HEK293 (cell line): ENCODE data around the gene SKAP1.
A peak's percentile ranks its signal among the peaks of the same experiment; 100 is the strongest.

ENCODE experiments used
- FEZF1 ChIP-seq: fragments of 450-650 bp; formaldehyde crosslinking; IDR thresholded peaks from 2 replicates; pipeline ENCODE4 v1.5.1; 2016; ENCODE audit warnings: missing biosample characterization, missing genetic modification characterization
- GLIS2 ChIP-seq: fragments of 450-650 bp; formaldehyde crosslinking; IDR thresholded peaks from 2 replicates; pipeline ENCODE4 v1.5.1; 2016; ENCODE audit warnings: missing biosample characterization, missing genetic modification characterization
- HOXD13 ChIP-seq: sonication (generic); formaldehyde crosslinking; IDR thresholded peaks from 2 replicates; pipeline ENCODE4 v1.8.0; 2022; ENCODE audit warnings: missing genetic modification reagents, borderline replicate concordance
- IKZF3 ChIP-seq: fragments of 450-650 bp; IDR thresholded peaks from 2 replicates; pipeline ENCODE4 v1.5.0; 2018; ENCODE audit warnings: missing biosample characterization, mild to moderate bottlenecking, missing genetic modification characterization, moderate library complexity
- INSM2 ChIP-seq: fragments of 450-650 bp; formaldehyde crosslinking; IDR thresholded peaks from 2 replicates; pipeline ENCODE4 v1.5.1; 2016; ENCODE audit warnings: missing biosample characterization, missing genetic modification characterization
- KLF7 ChIP-seq: fragments of 450-650 bp; formaldehyde crosslinking; IDR thresholded peaks from 2 replicates; pipeline ENCODE4 v1.5.1; 2016; ENCODE audit warnings: missing biosample characterization, missing genetic modification characterization, borderline replicate concordance
- PRDM4 ChIP-seq: fragments of 450-650 bp; formaldehyde crosslinking; IDR thresholded peaks from 2 replicates; pipeline ENCODE4 v1.5.1; 2017; ENCODE audit warnings: missing biosample characterization, missing genetic modification characterization
- PRDM6 ChIP-seq: fragments of 450-650 bp; formaldehyde crosslinking; IDR thresholded peaks from 2 replicates; pipeline ENCODE4 v1.5.1; 2017; ENCODE audit warnings: missing biosample characterization, missing genetic modification characterization
- TRIM28 ChIP-seq: IDR thresholded peaks from 2 replicates; pipeline ENCODE4 v1.6.1; 2011; ENCODE audit warnings: low read length, control low read depth, borderline replicate concordance
- ZBTB48 ChIP-seq: fragments of 450-650 bp; formaldehyde crosslinking; IDR thresholded peaks from 2 replicates; pipeline ENCODE4 v1.5.1; 2016; ENCODE audit warnings: missing biosample characterization, missing genetic modification characterization
- ZBTB8A ChIP-seq: fragments of 450-650 bp; formaldehyde crosslinking; IDR thresholded peaks from 2 replicates; pipeline ENCODE4 v1.5.1; 2016; ENCODE audit warnings: missing biosample characterization, missing genetic modification characterization
- ZFP41 ChIP-seq: fragments of 450-650 bp; formaldehyde crosslinking; IDR thresholded peaks from 2 replicates; pipeline ENCODE4 v1.5.1; 2016; ENCODE audit warnings: missing biosample characterization, missing genetic modification characterization, borderline replicate concordance
- ZIC2 ChIP-seq: fragments of 450-650 bp; formaldehyde crosslinking; IDR thresholded peaks from 2 replicates; pipeline ENCODE4 v1.5.1; 2016; ENCODE audit warnings: missing biosample characterization, missing genetic modification characterization
- ZNF121 ChIP-seq: fragments of 450-650 bp; formaldehyde crosslinking; IDR thresholded peaks from 2 replicates; pipeline ENCODE4 v1.5.1; 2016; ENCODE audit warnings: missing biosample characterization, missing genetic modification characterization
- ZNF211 ChIP-seq: fragments of 450-650 bp; formaldehyde crosslinking; IDR thresholded peaks from 2 replicates; pipeline ENCODE4 v1.5.1; 2016; ENCODE audit warnings: low read depth, missing biosample characterization, missing genetic modification characterization
- ZNF24 ChIP-seq: fragments of 450-650 bp; formaldehyde crosslinking; IDR thresholded peaks from 2 replicates; pipeline ENCODE4 v1.5.1; 2016; ENCODE audit warnings: missing biosample characterization, missing genetic modification characterization
- ZNF26 ChIP-seq: fragments of 450-650 bp; formaldehyde crosslinking; IDR thresholded peaks from 2 replicates; pipeline ENCODE4 v1.5.1; 2016; ENCODE audit warnings: missing biosample characterization, missing genetic modification characterization
- ZNF302 ChIP-seq: fragments of 450-650 bp; formaldehyde crosslinking; IDR thresholded peaks from 2 replicates; pipeline ENCODE4 v1.5.1; 2016; ENCODE audit warnings: missing biosample characterization, missing genetic modification characterization, low read depth
- ZNF423 ChIP-seq: fragments of 450-650 bp; formaldehyde crosslinking; IDR thresholded peaks from 2 replicates; pipeline ENCODE4 v1.5.1; 2016; ENCODE audit warnings: missing biosample characterization, missing genetic modification characterization
- ZNF600 ChIP-seq: fragments of 450-650 bp; formaldehyde crosslinking; IDR thresholded peaks from 2 replicates; pipeline ENCODE4 v1.5.1; 2016; ENCODE audit warnings: missing biosample characterization, missing genetic modification characterization
- ZNF660 ChIP-seq: fragments of 450-650 bp; IDR thresholded peaks from 2 replicates; pipeline ENCODE4 v1.5.1; 2018; ENCODE audit warnings: missing biosample characterization, mild to moderate bottlenecking, missing genetic modification characterization
- ZNF791 ChIP-seq: fragments of 450-650 bp; formaldehyde crosslinking; IDR thresholded peaks from 2 replicates; pipeline ENCODE4 v1.5.1; 2016; ENCODE audit warnings: missing biosample characterization, missing genetic modification characterization
- TF ChIP-seq, protein P1 (sequence below): fragments of 450-650 bp; formaldehyde crosslinking; IDR thresholded peaks from 2 replicates; pipeline ENCODE4 v1.5.1; 2016; ENCODE audit warnings: missing biosample characterization, missing genetic modification characterization
- TF ChIP-seq, protein P2 (sequence below): fragments of 450-650 bp; formaldehyde crosslinking; IDR thresholded peaks from 2 replicates; pipeline ENCODE4 v1.5.1; 2016; ENCODE audit warnings: missing biosample characterization, missing genetic modification characterization

The SKAP1 gene

DNA sequence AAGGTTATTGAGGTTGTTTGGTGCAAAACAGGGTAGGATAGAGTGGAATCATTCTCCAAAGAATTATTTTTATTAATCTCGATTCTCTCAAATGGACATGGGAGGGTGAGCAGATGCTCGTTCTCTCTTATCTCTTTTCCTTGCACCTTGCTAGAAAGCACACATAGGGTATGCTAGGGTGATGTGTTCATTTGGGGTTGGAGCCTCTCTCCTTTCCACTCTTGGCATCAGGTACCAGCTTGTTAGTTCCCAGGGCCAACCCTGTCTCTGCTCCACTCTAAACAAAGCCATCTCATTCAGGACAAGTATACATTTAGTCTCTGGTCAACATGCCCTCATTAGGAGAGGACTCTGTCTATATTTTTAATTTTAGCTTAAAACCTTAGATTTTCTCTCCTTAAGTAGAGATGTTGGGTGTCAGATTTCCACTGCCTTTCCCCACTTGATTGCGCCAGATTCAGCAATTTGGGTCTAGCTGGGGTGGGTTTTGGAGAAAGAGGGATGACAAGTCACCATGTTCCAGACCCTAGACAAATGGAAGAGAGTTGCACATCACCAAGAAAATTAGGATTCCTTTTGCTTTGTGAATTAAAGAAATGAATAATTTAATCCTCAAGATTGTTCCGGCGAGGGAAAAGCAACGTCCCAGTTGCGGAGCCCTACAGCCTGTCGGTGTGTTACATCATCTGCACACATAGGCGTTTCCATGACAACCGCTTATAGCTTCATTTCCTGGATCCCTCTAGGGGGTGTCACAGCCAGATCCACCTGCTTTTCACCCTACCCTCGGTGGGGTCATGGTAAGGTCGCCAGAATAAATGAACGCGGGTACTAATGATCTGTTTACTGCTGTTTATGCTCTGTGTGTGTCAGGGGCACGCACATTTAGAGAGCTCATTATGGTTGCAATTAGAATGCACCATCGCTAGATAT, 280.9 kb downstream of the SKAP1 start (continued):
- TF ChIP-seq GLIS2 (tag by site-specific recombination) (peak; percentile 69; the same call in 1 of the 2 replicates), ZNF600 (tag by site-specific recombination) (peak; percentile 87), FEZF1 (tag by site-specific recombination) (peak; percentile 89), ZNF302 (tag by site-specific recombination) (no peak), KLF7 (tag by site-specific recombination) (no peak), INSM2 (tag by site-specific recombination) (no peak), ZIC2 (tag by site-specific recombination) (peak; percentile 93), IKZF3 (peak; percentile 69), ZNF24 (peak; percentile 94; the same call in 1 of the 2 replicates), ZBTB48 (peak; percentile 53; the same call in 1 of the 2 replicates), ZNF121 (tag by site-specific recombination) (no peak), PRDM4 (tag by site-specific recombination) (peak; percentile 32), ZNF660 (tag by site-specific recombination) (0 out of 2 replicates have a peak, but pooled peaks have one; percentile 16), ZNF211 (tag by site-specific recombination) (no peak), ZNF26 (tag by site-specific recombination) (no peak), TRIM28 (no peak), HOXD13 (CRISPR knock-in tag) (no peak), ZFP41 (tag by site-specific recombination) (no peak), ZNF791 (no peak), ZNF423 (tag by site-specific recombination) (no peak), ZBTB8A (peak; percentile 35; the same call in 1 of the 2 replicates), PRDM6 (tag by site-specific recombination) (peak; percentile 72)
- TF ChIP-seq, protein P1, sequence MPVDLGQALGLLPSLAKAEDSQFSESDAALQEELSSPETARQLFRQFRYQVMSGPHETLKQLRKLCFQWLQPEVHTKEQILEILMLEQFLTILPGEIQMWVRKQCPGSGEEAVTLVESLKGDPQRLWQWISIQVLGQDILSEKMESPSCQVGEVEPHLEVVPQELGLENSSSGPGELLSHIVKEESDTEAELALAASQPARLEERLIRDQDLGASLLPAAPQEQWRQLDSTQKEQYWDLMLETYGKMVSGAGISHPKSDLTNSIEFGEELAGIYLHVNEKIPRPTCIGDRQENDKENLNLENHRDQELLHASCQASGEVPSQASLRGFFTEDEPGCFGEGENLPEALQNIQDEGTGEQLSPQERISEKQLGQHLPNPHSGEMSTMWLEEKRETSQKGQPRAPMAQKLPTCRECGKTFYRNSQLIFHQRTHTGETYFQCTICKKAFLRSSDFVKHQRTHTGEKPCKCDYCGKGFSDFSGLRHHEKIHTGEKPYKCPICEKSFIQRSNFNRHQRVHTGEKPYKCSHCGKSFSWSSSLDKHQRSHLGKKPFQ: no peak
- TF ChIP-seq, protein P2, sequence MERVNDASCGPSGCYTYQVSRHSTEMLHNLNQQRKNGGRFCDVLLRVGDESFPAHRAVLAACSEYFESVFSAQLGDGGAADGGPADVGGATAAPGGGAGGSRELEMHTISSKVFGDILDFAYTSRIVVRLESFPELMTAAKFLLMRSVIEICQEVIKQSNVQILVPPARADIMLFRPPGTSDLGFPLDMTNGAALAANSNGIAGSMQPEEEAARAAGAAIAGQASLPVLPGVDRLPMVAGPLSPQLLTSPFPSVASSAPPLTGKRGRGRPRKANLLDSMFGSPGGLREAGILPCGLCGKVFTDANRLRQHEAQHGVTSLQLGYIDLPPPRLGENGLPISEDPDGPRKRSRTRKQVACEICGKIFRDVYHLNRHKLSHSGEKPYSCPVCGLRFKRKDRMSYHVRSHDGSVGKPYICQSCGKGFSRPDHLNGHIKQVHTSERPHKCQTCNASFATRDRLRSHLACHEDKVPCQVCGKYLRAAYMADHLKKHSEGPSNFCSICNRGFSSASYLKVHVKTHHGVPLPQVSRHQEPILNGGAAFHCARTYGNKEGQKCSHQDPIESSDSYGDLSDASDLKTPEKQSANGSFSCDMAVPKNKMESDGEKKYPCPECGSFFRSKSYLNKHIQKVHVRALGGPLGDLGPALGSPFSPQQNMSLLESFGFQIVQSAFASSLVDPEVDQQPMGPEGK: peak; percentile 82
